HCT116 (cell line): ENCODE data around the gene CAMK1D. TPM values are rescaled to one million over a fixed set of nuclear protein-coding genes. Genes with fewer than 3 reads are reported as not detected.
"Not testable (repeated sequence)": the region's sequence is repeated elsewhere in the genome, so short reads cannot be mapped to it uniquely, and the experiment has no call there.

ENCODE experiments used
- ATAC-seq: fragments of 200-7000 bp; cut with Tn5 transposase; 2 replicates; pipeline ENCODE4 v1.9.1; 2020; ENCODE audit warnings: mild to moderate bottlenecking, moderate library complexity
- BruUV-seq: library from RNA; stranded (reverse); fragments of 400-500 nt; replicated peaks from 2 replicates; lab custom pipeline; 2021; lab: Mats Ljungman, UMichigan
- CTCF ChIA-PET: fragments of 300-600 bp; sonication (Branson Sonifier 250); formaldehyde crosslinking; loops from one replicate; lab custom pipeline; 2021; ENCODE audit warnings: antibody characterized with exemption; lab: Charles Lee
- POLR2A ChIA-PET: fragments of 300-600, 350-600 bp; sonication (Branson Sonifier 250); formaldehyde crosslinking; loops from one replicate; lab custom pipeline; 2021; ENCODE audit warnings: antibody characterized with exemption; lab: Charles Lee
- RAD21 ChIA-PET, 2 experiments: fragments of 300-600 bp; sonication (Branson Sonifier 250); formaldehyde crosslinking; loops; one replicate each; lab custom pipeline; 2023; ENCODE audit warnings: low total read pairs in 2 of 2; ENCODE audit not compliant: uncharacterized antibody in 2 of 2, unreplicated experiment in 2 of 2, low non-redundant PET in 1 of 2; lab: Charles Lee
- DNase-seq: peaks from one replicate; pipeline ENCODE4 v3.0.0-alpha.2; 2010; ENCODE audit warnings: low read depth, low spot score
- H2AFZ ChIP-seq: fragments of 200-600 bp; shearing (Covaris generic), sonication (generic); 2 replicates; pipeline ENCODE4 v1.6.1; 2017; ENCODE audit warnings: low read depth, mixed run types, mixed read lengths, antibody characterized with exemption, low read length; ENCODE audit not compliant: poor library complexity, severe bottlenecking
- H3K27ac ChIP-seq: 2 replicates; pipeline ENCODE4 v1.5.1; 2012; ENCODE audit warnings: low read depth, low read length
- H3K27me3 ChIP-seq: fragments of 200-600 bp; sonication (generic); 2 replicates; pipeline ENCODE4 v1.6.1; 2016; ENCODE audit warnings: mixed run types, low read length, mixed read lengths; ENCODE audit not compliant: insufficient read depth
- H3K36me3 ChIP-seq, 2 experiments: fragments of 200-500 bp in 1 of 2; fragments of 200-600 bp in 1 of 2; sonication (Bioruptor generic) in 1 of 2; sonication (generic) in 1 of 2; 2 replicates each; pipeline versions ENCODE4 v1.5.1 to v1.6.1; 2014 to 2016; ENCODE audit warnings: low read length in 2 of 2, inconsistent platforms in 1 of 2, mixed read lengths in 1 of 2, mixed run types in 1 of 2; ENCODE audit not compliant: insufficient read depth in 2 of 2, control insufficient read depth in 1 of 2
- H3K4me1 ChIP-seq, 2 experiments: fragments of 200-600 bp in 1 of 2; sonication (generic) in 1 of 2; 2 replicates each; pipeline versions ENCODE4 v1.5.1 to v1.6.1; 2012 to 2017; ENCODE audit warnings: low read length in 2 of 2, inconsistent platforms in 1 of 2, mild to moderate bottlenecking in 1 of 2, mixed read lengths in 1 of 2, mixed run types in 1 of 2, moderate library complexity in 1 of 2; ENCODE audit not compliant: insufficient read depth in 2 of 2, control insufficient read depth in 1 of 2
- H3K4me2 ChIP-seq: fragments of 200-600 bp; sonication (generic); 2 replicates; pipeline ENCODE4 v1.6.1; 2017; ENCODE audit warnings: mixed run types, low read length, mixed read lengths
- H3K4me3 ChIP-seq, 2 experiments: fragments of 200-600 bp in 1 of 2; sonication (generic) in 1 of 2; replicated peaks in 1 of 2; 2 replicates each; pipeline ENCODE4 v1.5.1; 2011 to 2016; ENCODE audit warnings: low read length in 2 of 2, control low read depth in 1 of 2, low read depth in 1 of 2, mild to moderate bottlenecking in 1 of 2, mixed read lengths in 1 of 2, mixed run types in 1 of 2
- H3K79me2 ChIP-seq: fragments of 200-600 bp; sonication (generic); 2 replicates; pipeline ENCODE4 v1.6.1; 2017; ENCODE audit warnings: mild to moderate bottlenecking, mixed run types, low read length, moderate library complexity, mixed read lengths; ENCODE audit not compliant: insufficient read depth
- H3K9ac ChIP-seq: fragments of 200-600 bp; sonication (generic); 2 replicates; pipeline ENCODE4 v1.6.1; 2016; ENCODE audit warnings: low read length, mixed read lengths
- H3K9me2 ChIP-seq: fragments of 200-600 bp; sonication (generic), shearing (Covaris generic); 2 replicates; pipeline ENCODE4 v1.6.1; 2017; ENCODE audit warnings: mixed run types, mild to moderate bottlenecking, moderate library complexity; ENCODE audit not compliant: insufficient read depth
- H3K9me3 ChIP-seq, 2 experiments: fragments of 200-500 bp in 1 of 2; fragments of 200-600 bp in 1 of 2; sonication (Bioruptor generic) in 1 of 2; sonication (generic) in 1 of 2; 2 replicates each; pipeline ENCODE4 v1.6.1; 2014 to 2017; ENCODE audit warnings: low read length in 2 of 2, mixed read lengths in 2 of 2, inconsistent platforms in 1 of 2, low read depth in 1 of 2, mild to moderate bottlenecking in 1 of 2, mixed run types in 1 of 2, moderate library complexity in 1 of 2; ENCODE audit not compliant: control insufficient read depth in 1 of 2, insufficient read depth in 1 of 2
- H4K20me1 ChIP-seq: fragments of 200-600 bp; sonication (generic), shearing (Covaris generic); 2 replicates; pipeline ENCODE4 v1.6.1; 2017; ENCODE audit warnings: mixed run types, mild to moderate bottlenecking, moderate library complexity; ENCODE audit not compliant: insufficient read depth
- CEBPB ChIP-seq: IDR thresholded peaks from 2 replicates; pipeline ENCODE4 v1.6.1; 2012; ENCODE audit warnings: low read depth
- CTCF ChIP-seq, 3 experiments: fragments of 200-600 bp in 1 of 3; sonication (generic) in 1 of 3; IDR thresholded peaks in 2 of 3; conservative IDR thresholded peaks in 1 of 3; 2 replicates each; pipeline ENCODE4 v1.5.1; 2012 to 2017; ENCODE audit warnings: low read depth in 2 of 3, low read length in 2 of 3, antibody characterized with exemption in 1 of 3, borderline replicate concordance in 1 of 3, control low read depth in 1 of 3, mild to moderate bottlenecking in 1 of 3, mixed read lengths in 1 of 3, mixed run types in 1 of 3, moderate library complexity in 1 of 3; ENCODE audit not compliant: insufficient read depth in 1 of 3
- EZH2 ChIP-seq: fragments of 200-600 bp; sonication (generic); IDR thresholded peaks from 2 replicates; pipeline ENCODE4 v1.6.1; 2017; ENCODE audit warnings: antibody characterized with exemption, mixed run types
- JUND ChIP-seq: IDR thresholded peaks from 2 replicates; pipeline ENCODE4 v1.6.1; 2012
- POLR2A ChIP-seq: IDR thresholded peaks from 2 replicates; pipeline ENCODE4 v1.7.0; 2011; ENCODE audit warnings: borderline replicate concordance; ENCODE audit not compliant: insufficient read depth, insufficient read length; ENCODE audit errors: extremely low read depth
- RAD21 ChIP-seq: IDR thresholded peaks from 2 replicates; pipeline ENCODE4 v1.6.1; 2012; ENCODE audit warnings: low read depth, mild to moderate bottlenecking
- SIN3A ChIP-seq: IDR thresholded peaks from 2 replicates; pipeline ENCODE4 v1.6.1; 2012; ENCODE audit warnings: low read depth
- YY1 ChIP-seq: IDR thresholded peaks from 2 replicates; pipeline ENCODE4 v1.6.1; 2011; ENCODE audit warnings: low read length, low read depth, moderate library complexity, mild to moderate bottlenecking; ENCODE audit not compliant: insufficient replicate concordance; ENCODE audit errors: extremely low read depth
- intact Hi-C: fragments of 100-400 bp; cut with micrococcal nuclease; formaldehyde crosslinking; loops from 2 replicates; pipeline ENCODE4 v1.10.0; 2022
- total RNA-seq: library from RNA; stranded (reverse); gene quantifications from one replicate; pipeline ENCODE4 v1.2.1, GENCODE V29; 2021; ENCODE audit not compliant: unreplicated experiment
- TF ChIP-seq, protein P1 (sequence below): IDR thresholded peaks from 2 replicates; pipeline ENCODE4 v1.6.1; 2012

Gene CAMK1D
- total RNA-seq, 1 experiment from 2014 or later, result 9.6 TPM

DNA sequence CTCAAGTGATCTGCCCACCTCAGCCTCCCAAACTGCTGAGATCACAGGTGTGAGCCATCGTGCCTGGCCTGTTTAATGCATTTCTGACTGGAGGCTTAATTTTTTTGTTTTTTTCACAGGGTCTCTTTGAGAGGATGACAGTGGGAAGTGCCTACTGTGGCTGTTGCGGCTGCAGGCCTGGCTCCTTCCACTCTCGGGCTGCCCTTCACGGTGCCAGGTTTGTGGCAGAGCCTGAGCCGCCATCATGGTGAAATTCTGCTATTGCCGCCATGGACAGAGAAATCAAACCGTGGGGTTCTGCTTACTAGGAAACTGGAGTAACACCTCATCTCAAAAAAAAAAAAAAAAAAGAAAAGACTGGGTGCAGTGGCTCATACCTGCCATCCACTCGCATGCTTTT lies 142.7 kb downstream of the CAMK1D start:
- Histone ChIP-seq H3K9me3 (no peaks in the 10 kb centered on the region), H3K4me1 (no peaks in the 10 kb centered on the region), H3K79me2 (no peaks in the 10 kb centered on the region), H3K27me3 (no peaks in the 10 kb centered on the region), H3K4me3 (no peak overlapping the region), H3K9ac (no peak overlapping the region), H3K27ac (no peak overlapping the region), H2AFZ (no peak overlapping the region), H3K36me3 (no peaks in the 10 kb centered on the region), H4K20me1 (no peaks in the 10 kb centered on the region), H3K9me2 (no peaks in the 10 kb centered on the region), H3K4me2 (no peak overlapping the region)
- DNase-seq (no peak), ATAC-seq (no peak)
- RAD21 ChIA-PET, result no interaction called here
- CTCF ChIA-PET, result no interaction called here
- POLR2A ChIA-PET, result no interaction called here
- no TSS peak for BruUV-seq
- TF ChIP-seq RAD21 (no peak), POLR2A (no peak), JUND (no peak), EZH2 (no peak), CEBPB (no peak), CTCF (IDR thresholded peaks at IDR 0.05 in 2 of 3, conservative IDR thresholded peaks at IDR 0.05 in 1 of 3; ENCODE audit: borderline replicate concordance in 1 of 3, insufficient read depth in 1 of 3, low read depth in 2 of 3, low read length in 2 of 3) (no peak), YY1 (no peak), SIN3A (no peak)
- TF ChIP-seq, protein P1, sequence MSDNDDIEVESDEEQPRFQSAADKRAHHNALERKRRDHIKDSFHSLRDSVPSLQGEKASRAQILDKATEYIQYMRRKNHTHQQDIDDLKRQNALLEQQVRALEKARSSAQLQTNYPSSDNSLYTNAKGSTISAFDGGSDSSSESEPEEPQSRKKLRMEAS, result no peak
- intact Hi-C loops, result no loop called here

- H3K79me2 ChIP-seq, RAD21 ChIA-PET, H3K4me3 ChIP-seq, H3K9me2 ChIP-seq, H3K9ac ChIP-seq, H3K27me3 ChIP-seq, H3K27ac ChIP-seq, H2AFZ ChIP-seq, BruUV-seq, H3K9me3 ChIP-seq, H4K20me1 ChIP-seq, H3K36me3 ChIP-seq, ATAC-seq, DNase-seq, H3K4me1 ChIP-seq, H3K4me2 ChIP-seq, intact Hi-C loops, CTCF ChIA-PET, POLR2A ChIA-PET: not testable (repeated sequence)
Observed at GRCh38 chr10:12497046-12497445, 147.7 kb downstream of the CAMK1D start.
